Vagina (tissue), 2 donors: ENCODE results near the gene COX10.
"Not testable (repeated sequence)": the region's sequence is repeated elsewhere in the genome, so short reads cannot be mapped to it uniquely, and the experiment has no call there.

ENCODE experiments used
- CTCF ChIP-seq, 3 experiments: fragments of 450-650 bp in 2 of 3; fragments of 200-600 bp in 1 of 3; sonication (generic) in 1 of 3; IDR thresholded peaks; one replicate each; pipeline ENCODE4 v1.5.1; 2017 to 2019; ENCODE audit warnings: antibody characterized with exemption in 3 of 3, mild to moderate bottlenecking in 2 of 3, moderate library complexity in 2 of 3
- POLR2A ChIP-seq, 2 donors: fragments of 450-650 bp; IDR thresholded peaks; one replicate each; pipeline ENCODE4 v1.6.1; 2017; ENCODE audit warnings: antibody characterized with exemption in 2 of 2, mild to moderate bottlenecking in 2 of 2, moderate library complexity in 2 of 2

- TF ChIP-seq POLR2A, CTCF (IDR thresholded peaks at IDR 0.05): not testable (repeated sequence)
Observed at GRCh38 chr17:14177801-14178200, 108.5 kb downstream of the COX10 start.
